ENCODE results near the gene IL1RAPL2. TPM values are rescaled to one million over a fixed set of nuclear protein-coding genes. Genes with fewer than 3 reads are reported as not detected.

Gene IL1RAPL2
- total and polyA plus RNA-seq, 2 of the 8 experiments (the other 6 are each of a cell fraction or from before 2014, with no cell fraction given), result 0.20 to 1.3 TPM

DNA sequence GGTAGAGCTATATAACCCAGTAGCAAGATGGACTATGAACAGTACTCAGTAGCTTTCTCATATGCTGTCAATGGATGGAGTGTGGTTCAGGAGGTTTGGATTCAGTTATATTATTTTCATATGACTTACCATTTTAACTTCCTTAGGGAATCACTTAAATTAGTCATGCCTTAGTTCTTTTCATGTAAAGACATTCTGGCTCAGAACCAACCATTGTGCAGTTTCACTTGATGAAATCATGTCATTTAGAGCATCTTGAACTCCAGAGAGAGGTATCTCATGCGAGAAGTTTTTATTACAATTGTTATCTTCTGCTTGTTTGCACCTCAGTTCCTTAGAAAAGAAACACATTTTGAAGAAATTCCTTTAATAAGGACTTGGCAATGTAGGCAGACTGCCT lies 55.8 kb downstream of the IL1RAPL2 start:
- ChIA-PET CTCF (ENCODE audit: partially characterized antibody) (interaction anchor here (1.5 kb wide), 1 partner anchor 19 kb away, joined by 4 read pairs; no protein-coding TSS in a partner anchor), POLR2A (ENCODE audit: partially characterized antibody) (no interaction called here)
- Histone ChIP-seq H2BK5ac (ENCODE audit: low read depth, low read length) (no peak overlapping the region), H3K4ac (replicated peaks; ENCODE audit: insufficient read length, low read depth, low read length) (no peak overlapping the region), H3K36me3 (ENCODE audit: control insufficient read depth in 2 of 4, insufficient read depth in 4 of 4, low read length in 3 of 4) (no peaks in the 10 kb centered on the region), H3K4me1 (replicated peaks in 1 of 4; ENCODE audit: control insufficient read depth in 3 of 4, insufficient read depth in 4 of 4, low read length in 3 of 4) (no peaks in the 10 kb centered on the region), H2BK15ac (ENCODE audit: low read length) (no peak overlapping the region), H3K23me2 (ENCODE audit: low read depth, low read length) (no peaks in the 10 kb centered on the region), H2AFZ (ENCODE audit: low read length) (no peak overlapping the region), H3K79me1 (ENCODE audit: low read depth, low read length) (no peaks in the 10 kb centered on the region), H4K8ac (ENCODE audit: extremely low read depth, insufficient read depth, low read length) (no peak overlapping the region), H4K91ac (replicated peaks; ENCODE audit: insufficient read length, low read length) (no peak overlapping the region), H3K27me3 (replicated peaks in 1 of 4; ENCODE audit: control insufficient read depth in 3 of 4, extremely low read depth in 1 of 4, insufficient read depth in 3 of 4, low read length in 3 of 4) (no peaks in the 10 kb centered on the region), H3K18ac (ENCODE audit: extremely low read depth, low read length) (no peak overlapping the region), H3K4me3 (ENCODE audit: extremely low read depth in 1 of 4, insufficient read depth in 2 of 4, low read depth in 3 of 4, low read length in 4 of 4) (no peak overlapping the region), H2BK120ac (replicated peaks; ENCODE audit: low read depth, low read length) (no peak overlapping the region), H2BK20ac (ENCODE audit: low read length) (no peak overlapping the region), H3K9me3 (ENCODE audit: insufficient read depth in 2 of 2, low read depth in 1 of 2, low read length in 1 of 2) (no peaks in the 10 kb centered on the region), H3K14ac (ENCODE audit: insufficient read length) (no peak overlapping the region), H2AK5ac (ENCODE audit: low read depth, low read length) (no peak overlapping the region), H3K23ac (ENCODE audit: insufficient read length) (no peak overlapping the region), H3K4me2 (ENCODE audit: insufficient read depth in 1 of 2, low read depth in 2 of 2, low read length in 2 of 2) (no peak overlapping the region), H3K79me2 (ENCODE audit: control insufficient read depth in 1 of 2, insufficient read depth in 2 of 2, low read length in 2 of 2) (no peaks in the 10 kb centered on the region), H2BK12ac (ENCODE audit: low read depth, low read length) (no peak overlapping the region), H3K56ac (replicated peaks; ENCODE audit: insufficient read length, low read depth, low read length) (no peak overlapping the region), H3K27ac (ENCODE audit: low read depth, low read length) (no peak overlapping the region), H3K9ac (replicated peaks in 1 of 4; ENCODE audit: extremely low read depth in 1 of 4, low read depth in 3 of 4, low read length in 3 of 4) (no peak overlapping the region), H4K5ac (ENCODE audit: insufficient read length, low read depth, low read length) (no peak overlapping the region), H4K20me1 (replicated peaks in 1 of 2; ENCODE audit: control insufficient read depth in 1 of 2, insufficient read depth in 2 of 2, low read length in 2 of 2) (no peaks in the 10 kb centered on the region)
- no peak for DNase-seq (ENCODE audit: low read depth in 1 of 2, low spot score in 2 of 2)
- FAIRE-seq, result no peak
- 93% methylated on average over 1 of the region's 1 CpG; no CpG with 5 or more reads in 1 of the 2 experiments for WGBS, 2 experiments (ENCODE audit: extremely low coverage in 1 of 2, insufficient coverage in 1 of 2, insufficient read length in 1 of 2, insufficient replicate concordance in 2 of 2, low coverage in 1 of 2, low lambda C conversion rate in 2 of 2, missing lambda C conversion rate in 1 of 2)
- no peak for TF ChIP-seq CHD2 (IDR thresholded peaks at IDR 0.05; ENCODE audit: low read length)
- no peak for TF ChIP-seq BRCA1 (IDR thresholded peaks at IDR 0.05; ENCODE audit: low read depth, low read length)

Data from H1 (cell line).